ENCODE results near the gene PAM. TPM values are rescaled to one million over a fixed set of nuclear protein-coding genes. Genes with fewer than 3 reads are reported as not detected.
"Not testable (repeated sequence)": the region's sequence is repeated elsewhere in the genome, so short reads cannot be mapped to it uniquely, and the experiment has no call there.

The PAM gene
- polyA plus RNA-seq, 6 donors from 2014 or later, result 0.62 to 3.5 (median 1.6) TPM; not detected in 1

- H3K27me3 Mint-ChIP-seq, result peaks cover 0 to 3% (median 0%) of the 10 kb centered on the region in 3 donors
- no peaks in the 10 kb centered on the region for H3K9me3 Mint-ChIP-seq
These were observed 140.9 kb downstream of the PAM start for GRCh38 chr5:102895976-102896375.

DNA sequence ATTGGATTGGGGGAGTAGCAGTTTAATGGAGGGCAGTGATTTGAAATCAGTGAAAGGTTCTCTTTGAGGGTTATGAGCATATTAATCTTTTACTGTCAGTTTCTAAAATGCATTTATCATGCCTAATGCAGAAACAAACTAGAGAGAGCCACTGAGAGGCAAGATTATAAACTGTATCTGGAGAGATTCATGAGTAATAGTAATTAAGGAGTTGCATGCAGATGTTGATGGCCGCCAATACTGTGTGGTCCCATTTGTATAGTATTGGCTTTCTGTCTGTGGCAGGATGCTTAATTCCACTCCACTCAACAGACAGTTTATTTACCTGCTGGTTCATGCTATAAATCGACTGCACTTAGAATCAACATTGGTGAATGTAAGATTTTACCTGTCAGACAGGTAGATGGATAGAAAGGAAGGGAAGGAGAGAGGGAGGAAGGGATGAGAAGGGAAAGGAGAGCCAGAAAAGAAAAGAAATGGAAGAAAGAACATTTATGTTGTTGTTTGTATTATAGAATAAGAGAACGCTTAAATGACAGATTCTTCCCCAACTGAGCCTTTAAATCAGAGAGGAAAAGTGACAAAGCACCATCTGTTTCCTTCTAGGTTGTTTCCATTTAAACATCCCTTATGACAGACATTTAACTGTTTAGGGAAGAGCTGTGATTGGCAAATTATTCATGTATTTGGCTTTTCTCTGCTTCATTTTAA, 146.5 kb downstream of the PAM start:
- H3K36me3 Mint-ChIP-seq, result no peaks in the 10 kb centered on the region
- H3K9me3 Mint-ChIP-seq, result peaks cover 0 to 4% (median 0%) of the 10 kb centered on the region in 7 donors
- H3K27ac Mint-ChIP-seq, result peak overlapping the region in 1 of 6 donors; percentile 29
- H3K4me3 Mint-ChIP-seq, result no peak overlapping the region
- DNase-seq (no peak), ATAC-seq (ENCODE audit: low read depth in 2 of 2) (no peak)
- no peaks in the 10 kb centered on the region for H3K27me3 Mint-ChIP-seq
- peaks cover 3 to 6% (median 4%) of the 10 kb centered on the region in 3 donors for H3K4me1 Mint-ChIP-seq

More at GRCh38 chr5:102895976-102896375, 140.9 kb downstream of the PAM start:
- Mint-ChIP-seq H3K27ac (no peak overlapping the region), H3K4me3 (no peak overlapping the region), H3K4me1 (peaks cover 3 to 6% (median 4%) of the 10 kb centered on the region in 3 donors), H3K36me3 (no peaks in the 10 kb centered on the region)
- ATAC-seq (ENCODE audit: low read depth in 2 of 2) (no peak), DNase-seq (no peak)

- Mint-ChIP-seq H3K27me3 (no peaks in the 10 kb centered on the region), H3K4me3 (no peak overlapping the region), H3K9me3 (peaks cover 0 to 9% (median 2%) of the 10 kb centered on the region in 7 donors), H3K36me3 (no peaks in the 10 kb centered on the region), H3K4me1 (peaks cover 3 to 6% (median 4%) of the 10 kb centered on the region in 3 donors), H3K27ac (no peak overlapping the region)
- ATAC-seq (ENCODE audit: low read depth in 2 of 2) (no peak), DNase-seq (no peak)
These were observed 147.0 kb downstream of the PAM start for GRCh38 chr5:102902135-102902448.

GRCh38 chr5:102902647-102903046, 147.5 kb downstream of the PAM start:
- Mint-ChIP-seq H3K4me1 (peaks cover 3 to 6% (median 4%) of the 10 kb centered on the region in 3 donors), H3K27me3 (no peaks in the 10 kb centered on the region), H3K36me3 (no peaks in the 10 kb centered on the region), H3K9me3 (peaks cover 0 to 10% (median 2%) of the 10 kb centered on the region in 7 donors), H3K27ac (no peak overlapping the region), H3K4me3 (no peak overlapping the region)
- ATAC-seq (ENCODE audit: low read depth in 2 of 2) (no peak), DNase-seq (no peak)

- peaks cover 0 to 10% (median 4%) of the 10 kb centered on the region in 7 donors for H3K9me3 Mint-ChIP-seq
- H3K4me1 Mint-ChIP-seq, result peaks cover 3 to 6% (median 4%) of the 10 kb centered on the region in 3 donors
- no peak overlapping the region for H3K4me3 Mint-ChIP-seq
- H3K27me3 Mint-ChIP-seq, result no peaks in the 10 kb centered on the region
- ATAC-seq (ENCODE audit: low read depth in 2 of 2) (no peak), DNase-seq (no peak)
- H3K36me3 Mint-ChIP-seq, result no peaks in the 10 kb centered on the region
- no peak overlapping the region for H3K27ac Mint-ChIP-seq
These were observed 148.2 kb downstream of the PAM start for GRCh38 chr5:102903074-102903871.

GRCh38 chr5:102905056-102905455, 150.0 kb downstream of the PAM start:
- Mint-ChIP-seq H3K27me3 (no peaks in the 10 kb centered on the region), H3K4me1 (no peaks in the 10 kb centered on the region), H3K9me3 (peaks cover 0 to 10% (median 4%) of the 10 kb centered on the region in 7 donors), H3K4me3 (no peak overlapping the region), H3K36me3 (no peaks in the 10 kb centered on the region), H3K27ac (no peak overlapping the region)
- no peak for ATAC-seq (ENCODE audit: low read depth in 2 of 2)
- no peak for DNase-seq

DNA sequence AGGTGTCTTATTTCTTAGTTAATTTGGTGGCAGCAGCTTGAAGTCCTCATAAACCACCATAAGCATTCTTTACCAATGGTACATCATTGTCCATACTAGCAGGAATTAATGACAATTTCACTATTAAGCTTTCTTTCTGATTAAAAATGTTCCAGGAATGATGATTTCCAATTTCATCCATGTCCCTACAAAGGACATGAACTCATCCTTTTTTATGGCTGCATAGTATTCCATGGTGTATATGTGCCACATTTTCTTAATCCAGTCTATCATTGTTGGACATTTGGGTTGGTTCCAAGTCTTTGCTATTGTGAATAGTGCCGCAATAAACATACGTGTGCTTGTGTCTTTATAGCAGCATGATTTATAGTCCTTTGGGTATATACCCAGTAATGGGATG, 152.0 kb downstream of the PAM start:
- H3K27me3 Mint-ChIP-seq; ATAC-seq (ENCODE audit: low read depth in 2 of 2); H3K36me3 Mint-ChIP-seq; H3K4me3 Mint-ChIP-seq; H3K4me1 Mint-ChIP-seq; DNase-seq; H3K9me3 Mint-ChIP-seq; H3K27ac Mint-ChIP-seq: not testable (repeated sequence)

DNA sequence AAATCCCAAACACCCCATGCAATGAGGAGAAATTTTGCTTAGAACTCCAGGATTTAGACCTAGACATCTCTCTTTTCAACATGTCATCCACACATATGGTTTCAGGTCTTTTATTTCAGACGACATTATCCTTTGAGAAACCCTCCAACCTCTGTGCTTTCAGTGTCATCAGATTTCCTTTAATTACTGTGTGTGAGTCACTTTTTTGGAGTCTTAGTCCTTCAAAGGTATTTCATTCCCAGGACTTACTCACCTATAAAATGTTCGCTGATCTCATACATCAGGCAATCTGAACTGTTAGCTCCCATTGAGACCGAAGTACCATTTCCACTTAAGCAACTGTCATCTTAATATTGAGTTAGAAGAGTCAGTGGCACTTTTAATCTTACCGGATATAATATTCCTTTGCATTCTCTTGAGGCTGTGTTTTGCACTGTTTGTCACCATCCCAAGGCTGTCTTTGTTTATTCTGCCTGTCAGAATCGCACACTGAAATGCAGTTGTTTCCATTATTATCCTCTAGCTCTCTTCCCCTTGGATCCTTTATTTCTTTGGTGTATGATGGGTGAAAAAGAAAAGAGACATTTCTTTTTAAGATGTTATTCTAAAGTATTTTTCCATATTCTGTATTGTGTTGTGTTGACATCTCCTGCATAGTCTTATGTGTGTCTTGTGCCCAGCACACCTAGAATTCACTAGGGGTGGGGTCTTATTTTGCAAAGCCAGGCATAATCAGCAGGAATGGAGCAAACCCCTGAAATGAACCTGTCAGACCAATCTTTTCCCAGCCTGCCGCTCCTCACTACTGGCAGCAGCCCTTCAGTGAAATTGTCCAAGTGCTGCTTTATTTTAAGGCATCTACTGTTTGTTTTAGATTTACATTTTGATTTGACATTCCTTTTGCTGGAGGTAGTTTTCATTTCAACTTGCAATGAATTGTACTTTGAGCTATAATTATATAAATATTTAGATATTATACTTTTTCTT, 155.4 kb downstream of the PAM start:
- no peak for DNase-seq
- Mint-ChIP-seq H3K4me3 (no peak overlapping the region), H3K9me3 (peaks cover 0 to 10% (median 4%) of the 10 kb centered on the region in 7 donors), H3K27me3 (no peaks in the 10 kb centered on the region), H3K27ac (no peak overlapping the region), H3K4me1 (no peaks in the 10 kb centered on the region), H3K36me3 (no peaks in the 10 kb centered on the region)
- ATAC-seq (ENCODE audit: low read depth in 2 of 2), result no peak

GRCh38 chr5:102911973-102912372, 156.9 kb downstream of the PAM start:
- H3K4me1 Mint-ChIP-seq, result no peaks in the 10 kb centered on the region
- no peaks in the 10 kb centered on the region for H3K36me3 Mint-ChIP-seq
- no peak for ATAC-seq (ENCODE audit: low read depth in 2 of 2)
- no peaks in the 10 kb centered on the region for H3K27me3 Mint-ChIP-seq
- H3K4me3 Mint-ChIP-seq, result no peak overlapping the region
- H3K9me3 Mint-ChIP-seq, result peaks cover 0 to 2% (median 1%) of the 10 kb centered on the region in 7 donors
- no peak overlapping the region for H3K27ac Mint-ChIP-seq
- DNase-seq, result no peak

DNA sequence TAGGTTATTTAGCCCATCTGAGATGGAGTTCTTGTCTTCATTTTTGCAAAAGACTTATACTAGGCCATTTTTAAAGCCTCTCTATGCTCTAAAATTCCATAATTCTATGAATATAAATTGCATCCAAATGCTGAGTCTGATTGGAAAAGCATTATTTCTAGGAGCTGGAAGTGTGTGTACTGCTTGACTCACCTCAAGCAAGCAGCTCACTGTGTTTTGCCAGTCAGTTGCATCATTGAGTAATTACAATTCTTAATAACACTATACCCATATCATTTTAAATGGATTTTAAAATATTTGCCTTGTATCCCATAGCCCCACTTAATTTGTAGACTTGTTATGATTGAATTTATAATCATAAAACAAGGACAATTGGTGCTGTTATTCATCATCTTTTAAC, 161.0 kb downstream of the PAM start:
- H3K4me3 Mint-ChIP-seq, result no peak overlapping the region
- no peak for ATAC-seq (ENCODE audit: low read depth in 2 of 2)
- H3K27ac Mint-ChIP-seq, result no peak overlapping the region
- no peaks in the 10 kb centered on the region for H3K9me3 Mint-ChIP-seq
- no peaks in the 10 kb centered on the region for H3K27me3 Mint-ChIP-seq
- DNase-seq, result no peak
- H3K4me1 Mint-ChIP-seq, result no peaks in the 10 kb centered on the region
- H3K36me3 Mint-ChIP-seq, result no peaks in the 10 kb centered on the region

DNA sequence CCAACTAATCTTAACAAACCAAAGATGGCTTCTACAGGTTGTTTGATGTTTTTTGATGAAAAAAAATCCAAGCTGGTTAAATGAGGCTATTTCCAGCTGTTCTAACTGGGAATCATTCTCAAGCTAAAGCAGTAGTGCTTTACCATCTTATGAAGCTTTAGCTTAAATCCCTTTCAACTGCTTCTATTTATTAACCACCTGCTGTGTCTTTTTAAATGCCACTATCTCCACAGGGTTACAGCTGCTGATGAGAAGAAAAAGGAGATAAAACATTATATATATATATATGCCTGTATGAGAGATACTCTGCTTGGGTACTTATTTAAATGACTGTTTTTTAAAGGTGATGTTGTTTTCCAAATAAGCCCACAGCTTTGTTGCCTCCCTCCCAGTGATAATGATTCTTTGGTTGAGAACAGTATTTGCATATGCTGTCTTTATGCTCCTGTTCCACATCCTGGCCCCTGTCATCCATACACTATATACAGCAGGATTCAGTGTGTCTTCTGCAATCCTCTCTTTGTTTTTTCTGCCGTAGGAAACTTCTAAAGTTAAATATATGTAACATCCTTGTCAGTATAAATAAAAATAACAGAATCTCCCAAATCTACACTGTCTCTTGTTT, 164.0 kb downstream of the PAM start:
- Mint-ChIP-seq H3K27ac (peak overlapping the region in 1 of 6 donors; percentile 30), H3K36me3 (no peaks in the 10 kb centered on the region), H3K4me3 (no peak overlapping the region), H3K4me1 (no peaks in the 10 kb centered on the region), H3K27me3 (no peaks in the 10 kb centered on the region), H3K9me3 (no peaks in the 10 kb centered on the region)
- ATAC-seq (ENCODE audit: low read depth in 2 of 2) (no peak), DNase-seq (no peak)

GRCh38 chr5:102920762-102921161, 165.7 kb downstream of the PAM start:
- no peaks in the 10 kb centered on the region for H3K36me3 Mint-ChIP-seq
- no peaks in the 10 kb centered on the region for H3K9me3 Mint-ChIP-seq
- no peak for DNase-seq
- no peak for ATAC-seq (ENCODE audit: low read depth in 2 of 2)
- H3K4me3 Mint-ChIP-seq, result no peak overlapping the region
- no peaks in the 10 kb centered on the region for H3K4me1 Mint-ChIP-seq
- H3K27me3 Mint-ChIP-seq, result no peaks in the 10 kb centered on the region
- no peak overlapping the region for H3K27ac Mint-ChIP-seq
